ENCODE results near the gene BMF. TPM values are rescaled to one million over a fixed set of nuclear protein-coding genes. Genes with fewer than 3 reads are reported as not detected.

BMF gene
- total and polyA plus RNA-seq, 2 of the 4 experiments (the other 2 are of a cell fraction) = 2.4 to 2.9 TPM

DNA sequence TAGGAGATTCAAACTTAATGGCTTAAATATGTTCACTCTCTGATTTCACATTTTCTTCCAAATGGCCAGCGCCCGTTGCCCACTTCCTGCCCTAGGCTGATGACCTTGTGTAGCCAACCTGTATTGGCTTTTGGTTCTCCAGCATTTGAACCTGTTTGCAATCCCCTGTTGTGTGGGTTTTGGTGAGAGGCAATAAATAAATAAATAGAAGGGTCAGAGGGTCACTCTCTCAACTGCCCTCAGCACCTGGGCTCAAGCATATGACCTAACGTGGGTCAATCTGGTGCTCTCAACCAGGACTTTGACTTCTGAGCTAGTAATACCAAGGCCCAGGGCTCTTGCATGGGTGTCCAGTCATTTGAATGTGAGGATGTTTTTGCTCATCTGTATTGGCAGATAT lies 67.9 kb downstream of the BMF start:
- Histone ChIP-seq H3K14ac (replicated peaks; ENCODE audit: low read depth, low read length) (no peak overlapping the region), H4K5ac (ENCODE audit: low read depth, low read length) (no peak overlapping the region), H3K36me3 (ENCODE audit: control insufficient read depth, insufficient read depth, low read length) (peaks cover 9% of the 10 kb centered on the region), H2BK15ac (ENCODE audit: low read depth, low read length) (no peak overlapping the region), H3K4me1 (ENCODE audit: control insufficient read depth, insufficient read depth, low read length) (peaks cover 3% of the 10 kb centered on the region; the same call in 1 of the 2 replicates), H3K9me3 (ENCODE audit: control insufficient read depth, insufficient read depth, low read length) (no peaks in the 10 kb centered on the region), H3K27ac (ENCODE audit: insufficient read depth, low read length) (no peak overlapping the region), H3K9me1 (ENCODE audit: insufficient read depth, low read length) (0 out of 2 replicates have a peak, but pooled peaks cover 4% of the 10 kb centered on the region), H3K18ac (ENCODE audit: low read depth, low read length) (no peak overlapping the region), H2BK20ac (ENCODE audit: low read depth, low read length) (no peak overlapping the region), H3K9ac (ENCODE audit: low read depth, low read length) (no peak overlapping the region), H3K4ac (ENCODE audit: low read depth, low read length) (no peak overlapping the region), H2AFZ (replicated peaks; ENCODE audit: low read length, poor library complexity) (no peak overlapping the region), H2BK5ac (ENCODE audit: low read depth, low read length, poor library complexity, severe bottlenecking) (no peak overlapping the region), H2AK5ac (ENCODE audit: low read depth, low read length) (no peak overlapping the region), H2BK120ac (ENCODE audit: low read depth, low read length) (no peak overlapping the region), H3K4me2 (ENCODE audit: low read depth, low read length) (no peak overlapping the region), H3K4me3 (ENCODE audit: insufficient read depth, low read depth, low read length) (no peak overlapping the region), H4K91ac (ENCODE audit: insufficient read depth, low read depth, low read length) (no peak overlapping the region), H4K20me1 (ENCODE audit: insufficient read depth, low read length) (peaks cover 10% of the 10 kb centered on the region; the same call in 1 of the 2 replicates), H3K79me1 (ENCODE audit: low read depth in 1 of 2, low read length in 2 of 2) (peaks cover 10 to 47% of the 10 kb centered on the region in 2 experiments), H3K27me3 (ENCODE audit: control insufficient read depth, insufficient read depth, low read length) (no peaks in the 10 kb centered on the region), H2AK9ac (replicated peaks; ENCODE audit: low read depth, low read length, poor library complexity) (no peak overlapping the region), H4K8ac (ENCODE audit: low read depth in 2 of 2, low read length in 2 of 2) (no peak overlapping the region), H3K56ac (ENCODE audit: extremely low read depth, insufficient read depth, low read length) (no peak overlapping the region), H3K23ac (ENCODE audit: low read depth, low read length) (no peak overlapping the region)
- no TSS peak for BruUV-seq (replicated peaks)
- intact Hi-C loops (cut with micrococcal nuclease) = no loop called here
- DNase-seq (no peak), ATAC-seq (ENCODE audit: low read depth) (no peak)
- CTCF ChIA-PET = interaction anchor here (1.3 kb wide), 1 partner anchor 234 kb away, joined by 5 read pairs; no protein-coding TSS in a partner anchor
- in situ Hi-C loops (cut with MboI; ENCODE audit: low sequenced_read_pairs) = loop anchor here (10.0 kb wide), 1 partner anchor 384 kb away; no protein-coding TSS in a partner anchor
- POLR2A ChIA-PET (ENCODE audit: unreplicated experiment) = no interaction called here
- no peak for TF ChIP-seq MXI1 (IDR thresholded peaks at IDR 0.05; ENCODE audit: borderline replicate concordance, low read depth, low read length)
- TF ChIP-seq, protein P1, sequence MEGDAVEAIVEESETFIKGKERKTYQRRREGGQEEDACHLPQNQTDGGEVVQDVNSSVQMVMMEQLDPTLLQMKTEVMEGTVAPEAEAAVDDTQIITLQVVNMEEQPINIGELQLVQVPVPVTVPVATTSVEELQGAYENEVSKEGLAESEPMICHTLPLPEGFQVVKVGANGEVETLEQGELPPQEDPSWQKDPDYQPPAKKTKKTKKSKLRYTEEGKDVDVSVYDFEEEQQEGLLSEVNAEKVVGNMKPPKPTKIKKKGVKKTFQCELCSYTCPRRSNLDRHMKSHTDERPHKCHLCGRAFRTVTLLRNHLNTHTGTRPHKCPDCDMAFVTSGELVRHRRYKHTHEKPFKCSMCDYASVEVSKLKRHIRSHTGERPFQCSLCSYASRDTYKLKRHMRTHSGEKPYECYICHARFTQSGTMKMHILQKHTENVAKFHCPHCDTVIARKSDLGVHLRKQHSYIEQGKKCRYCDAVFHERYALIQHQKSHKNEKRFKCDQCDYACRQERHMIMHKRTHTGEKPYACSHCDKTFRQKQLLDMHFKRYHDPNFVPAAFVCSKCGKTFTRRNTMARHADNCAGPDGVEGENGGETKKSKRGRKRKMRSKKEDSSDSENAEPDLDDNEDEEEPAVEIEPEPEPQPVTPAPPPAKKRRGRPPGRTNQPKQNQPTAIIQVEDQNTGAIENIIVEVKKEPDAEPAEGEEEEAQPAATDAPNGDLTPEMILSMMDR (conservative IDR thresholded peaks at IDR 0.05; ENCODE audit: low read depth, low read length) = no peak
- TF ChIP-seq, protein P2, sequence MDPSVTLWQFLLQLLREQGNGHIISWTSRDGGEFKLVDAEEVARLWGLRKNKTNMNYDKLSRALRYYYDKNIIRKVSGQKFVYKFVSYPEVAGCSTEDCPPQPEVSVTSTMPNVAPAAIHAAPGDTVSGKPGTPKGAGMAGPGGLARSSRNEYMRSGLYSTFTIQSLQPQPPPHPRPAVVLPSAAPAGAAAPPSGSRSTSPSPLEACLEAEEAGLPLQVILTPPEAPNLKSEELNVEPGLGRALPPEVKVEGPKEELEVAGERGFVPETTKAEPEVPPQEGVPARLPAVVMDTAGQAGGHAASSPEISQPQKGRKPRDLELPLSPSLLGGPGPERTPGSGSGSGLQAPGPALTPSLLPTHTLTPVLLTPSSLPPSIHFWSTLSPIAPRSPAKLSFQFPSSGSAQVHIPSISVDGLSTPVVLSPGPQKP (IDR thresholded peaks at IDR 0.05; ENCODE audit: borderline replicate concordance, low read depth, low read length) = no peak
- TF ChIP-seq NFE2L2 (IDR thresholded peaks at IDR 0.05; ENCODE audit: low read depth, low read length) = no peak
- no peak for TF ChIP-seq USF2 (IDR thresholded peaks at IDR 0.05; ENCODE audit: low read depth, low read length)
- TF ChIP-seq RCOR1 (IDR thresholded peaks at IDR 0.05; ENCODE audit: insufficient replicate concordance, low read length) = no peak
- TF ChIP-seq RAD21 (IDR thresholded peaks at IDR 0.05; ENCODE audit: low read length) = no peak
- no peak for TF ChIP-seq CEBPB (IDR thresholded peaks at IDR 0.05; ENCODE audit: low read depth, low read length)
- TF ChIP-seq MAZ (IDR thresholded peaks at IDR 0.05; ENCODE audit: borderline replicate concordance, low read depth, low read length) = no peak
- no peak for TF ChIP-seq BHLHE40 (IDR thresholded peaks at IDR 0.05; ENCODE audit: low read depth, low read length)
- no peak for TF ChIP-seq RFX5 (IDR thresholded peaks at IDR 0.05; ENCODE audit: low read depth, low read length)
- no peak for TF ChIP-seq MAFK (IDR thresholded peaks at IDR 0.05; ENCODE audit: low read depth, low read length)
- dilution Hi-C loops (cut with HindIII; ENCODE audit: low sequenced_read_pairs, unreplicated experiment) = no loop called here
- no CpG with 5 or more reads among the region's 3 CpGs for WGBS, 2 experiments (ENCODE audit: extremely low coverage in 2 of 2, insufficient read length in 1 of 2)
